Trophoblast cell (in vitro differentiated cells and primary cell): ENCODE results near the gene WDR45B.
A peak's percentile ranks its signal among the peaks of the same experiment; 100 is the strongest.

Source experiments
- DNase-seq, 2 donors: peaks; one replicate each; pipeline ENCODE4 v3.0.0-alpha.2; 2016
- H2AFZ ChIP-seq: 2 replicates; pipeline ENCODE4 v1.6.1; 2013; ENCODE audit warnings: low read length, moderate library complexity, mild to moderate bottlenecking; ENCODE audit not compliant: insufficient read depth, poor library complexity
- H2AK5ac ChIP-seq: 2 replicates; pipeline ENCODE4 v1.6.1; 2013; ENCODE audit warnings: mild to moderate bottlenecking, low read length
- H2BK120ac ChIP-seq: 2 replicates; pipeline ENCODE4 v1.6.1; 2013; ENCODE audit warnings: low read length, mild to moderate bottlenecking, moderate library complexity; ENCODE audit not compliant: insufficient read depth, poor library complexity
- H2BK12ac ChIP-seq: 2 replicates; pipeline ENCODE4 v1.6.1; 2013; ENCODE audit warnings: mild to moderate bottlenecking, low read length, moderate library complexity
- H2BK5ac ChIP-seq: 2 replicates; pipeline ENCODE4 v1.6.1; 2013; ENCODE audit warnings: low read length, low read depth, moderate library complexity, mild to moderate bottlenecking; ENCODE audit not compliant: poor library complexity
- H3K14ac ChIP-seq: 2 replicates; pipeline ENCODE4 v1.6.1; 2013; ENCODE audit warnings: mild to moderate bottlenecking, low read length
- H3K18ac ChIP-seq: 2 replicates; pipeline ENCODE4 v1.6.1; 2013; ENCODE audit warnings: mild to moderate bottlenecking, low read length
- H3K23ac ChIP-seq: 2 replicates; pipeline ENCODE4 v1.6.1; 2013; ENCODE audit warnings: low read length
- H3K27ac ChIP-seq: 2 replicates; pipeline ENCODE4 v1.5.1; 2013; ENCODE audit warnings: low read depth, mild to moderate bottlenecking, inconsistent platforms, low read length, moderate library complexity
- H3K27me3 ChIP-seq: 2 replicates; pipeline ENCODE4 v1.6.1; 2013; ENCODE audit warnings: inconsistent platforms, mild to moderate bottlenecking, low read length, moderate library complexity; ENCODE audit not compliant: insufficient read depth
- H3K36me3 ChIP-seq, 2 experiments: 1 replicate in 1 of 2; 2 replicates in 1 of 2; pipeline ENCODE4 v1.6.1; 2013; ENCODE audit warnings: low read length in 2 of 2, mild to moderate bottlenecking in 2 of 2, moderate library complexity in 1 of 2; ENCODE audit not compliant: insufficient read depth in 2 of 2, control insufficient read depth in 1 of 2
- H3K4ac ChIP-seq: 2 replicates; pipeline ENCODE4 v1.6.1; 2013; ENCODE audit warnings: low read depth, mild to moderate bottlenecking, low read length, moderate library complexity
- H3K4me1 ChIP-seq, 2 experiments: 1 replicate in 1 of 2; 2 replicates in 1 of 2; pipeline ENCODE4 v1.6.1; 2013; ENCODE audit warnings: low read length in 2 of 2, mild to moderate bottlenecking in 2 of 2, moderate library complexity in 1 of 2; ENCODE audit not compliant: insufficient read depth in 2 of 2, control insufficient read depth in 1 of 2
- H3K4me2 ChIP-seq: 2 replicates; pipeline ENCODE4 v1.6.1; 2013; ENCODE audit warnings: inconsistent platforms, mild to moderate bottlenecking, low read length, moderate library complexity
- H3K4me3 ChIP-seq: 2 replicates; pipeline ENCODE4 v1.5.1; 2013; ENCODE audit warnings: mild to moderate bottlenecking, low read depth, low read length, inconsistent platforms
- H3K79me1 ChIP-seq: one replicate; pipeline ENCODE4 v1.6.1; 2013; ENCODE audit warnings: low read length
- H3K79me2 ChIP-seq: 2 replicates; pipeline ENCODE4 v1.6.1; 2013; ENCODE audit warnings: low read length, mild to moderate bottlenecking; ENCODE audit not compliant: control insufficient read depth, insufficient read depth, poor library complexity
- H3K9ac ChIP-seq: 2 replicates; pipeline ENCODE4 v1.6.1; 2013; ENCODE audit warnings: mild to moderate bottlenecking, low read length
- H3K9me3 ChIP-seq: 2 replicates; pipeline ENCODE4 v1.6.1; 2013; ENCODE audit warnings: low read depth, mild to moderate bottlenecking, control low read depth, inconsistent platforms, low read length; ENCODE audit not compliant: insufficient read depth
- H4K12ac ChIP-seq: 2 replicates; pipeline ENCODE4 v1.6.1; 2013; ENCODE audit warnings: low read depth, mild to moderate bottlenecking, low read length, moderate library complexity
- H4K8ac ChIP-seq: 2 replicates; pipeline ENCODE4 v1.6.1; 2013; ENCODE audit warnings: low read depth, mild to moderate bottlenecking, low read length, moderate library complexity
- H4K91ac ChIP-seq: one replicate; pipeline ENCODE4 v1.6.1; 2013; ENCODE audit warnings: low read depth, mild to moderate bottlenecking, low read length, moderate library complexity
- WGBS: extraction: QIAGEN DNeasy Blood & Tissue Kit; methylation state at CpG from one replicate; pipeline ENCODE4 v1.1.7; 2013; ENCODE audit warnings: missing lambda C conversion rate; ENCODE audit not compliant: insufficient read length, insufficient coverage; ENCODE audit errors: extremely low coverage; 5-methylcytosine and 5-hydroxymethylcytosine counted together

Gene WDR45B

DNA sequence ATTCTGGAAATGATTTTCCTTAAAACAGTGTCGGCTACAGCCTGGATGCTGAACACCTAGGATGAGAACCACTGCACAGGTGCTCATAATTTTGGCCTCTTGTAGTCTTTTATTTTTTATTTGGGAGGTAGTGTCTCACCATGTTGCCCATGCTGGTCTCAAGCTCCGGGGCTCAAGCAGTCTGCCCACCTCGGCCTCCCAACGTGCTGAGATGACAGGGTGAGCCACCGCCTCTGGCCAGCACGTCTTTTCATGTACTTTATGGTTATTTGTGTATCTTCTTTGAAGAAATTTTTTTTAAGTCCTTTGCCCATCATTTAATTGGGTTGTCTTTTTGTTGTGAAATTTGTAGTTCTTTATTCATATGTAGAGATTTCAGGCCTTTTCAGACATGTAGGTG is 58.0 kb downstream of the WDR45B start:
- no peak overlapping the region for H3K23ac ChIP-seq
- H2BK120ac ChIP-seq: no peak overlapping the region
- H3K79me2 ChIP-seq: peaks cover 2% of the 10 kb centered on the region
- H3K27ac ChIP-seq: no peak overlapping the region
- no peak overlapping the region for H2BK5ac ChIP-seq
- H3K36me3 ChIP-seq: peaks cover 36 to 37% of the 10 kb centered on the region in 2 experiments
- H3K18ac ChIP-seq: no peak overlapping the region
- no peak overlapping the region for H2AFZ ChIP-seq
- peaks cover 19 to 36% of the 10 kb centered on the region in 2 experiments for H3K4me1 ChIP-seq
- H4K12ac ChIP-seq: no peak overlapping the region
- no peak overlapping the region for H2BK12ac ChIP-seq
- no peak overlapping the region for H4K91ac ChIP-seq
- no peak for DNase-seq
- no peak overlapping the region for H3K4me2 ChIP-seq
- H3K9ac ChIP-seq: no peak overlapping the region
- no CpG with 5 or more reads among the region's 6 CpGs for WGBS
- no peak overlapping the region for H3K4ac ChIP-seq
- H3K27me3 ChIP-seq: no peaks in the 10 kb centered on the region
- no peak overlapping the region for H2AK5ac ChIP-seq
- peaks cover 9% of the 10 kb centered on the region for H3K79me1 ChIP-seq
- H3K14ac ChIP-seq: no peak overlapping the region
- no peak overlapping the region for H4K8ac ChIP-seq
- no peak overlapping the region for H3K4me3 ChIP-seq
- H3K9me3 ChIP-seq: peaks cover 6% of the 10 kb centered on the region

GRCh38 chr17:82589851-82590180 is 58.4 kb downstream of the WDR45B start:
- Histone ChIP-seq H3K4me1 (peaks cover 19 to 34% of the 10 kb centered on the region in 2 experiments), H3K79me2 (peaks cover 2% of the 10 kb centered on the region), H2AFZ (no peak overlapping the region), H4K12ac (no peak overlapping the region), H2AK5ac (no peak overlapping the region), H3K27me3 (no peaks in the 10 kb centered on the region), H3K27ac (no peak overlapping the region), H3K36me3 (peaks cover 36 to 37% of the 10 kb centered on the region in 2 experiments), H4K91ac (no peak overlapping the region), H3K9me3 (peaks cover 6% of the 10 kb centered on the region), H3K4me3 (no peak overlapping the region), H3K18ac (no peak overlapping the region), H2BK12ac (no peak overlapping the region), H4K8ac (no peak overlapping the region), H2BK5ac (no peak overlapping the region), H3K23ac (no peak overlapping the region), H3K79me1 (peaks cover 9% of the 10 kb centered on the region), H3K9ac (no peak overlapping the region), H3K14ac (no peak overlapping the region), H3K4ac (no peak overlapping the region), H2BK120ac (no peak overlapping the region), H3K4me2 (no peak overlapping the region)
- WGBS: no CpG with 5 or more reads among the region's 6 CpGs
- no peak for DNase-seq

DNA sequence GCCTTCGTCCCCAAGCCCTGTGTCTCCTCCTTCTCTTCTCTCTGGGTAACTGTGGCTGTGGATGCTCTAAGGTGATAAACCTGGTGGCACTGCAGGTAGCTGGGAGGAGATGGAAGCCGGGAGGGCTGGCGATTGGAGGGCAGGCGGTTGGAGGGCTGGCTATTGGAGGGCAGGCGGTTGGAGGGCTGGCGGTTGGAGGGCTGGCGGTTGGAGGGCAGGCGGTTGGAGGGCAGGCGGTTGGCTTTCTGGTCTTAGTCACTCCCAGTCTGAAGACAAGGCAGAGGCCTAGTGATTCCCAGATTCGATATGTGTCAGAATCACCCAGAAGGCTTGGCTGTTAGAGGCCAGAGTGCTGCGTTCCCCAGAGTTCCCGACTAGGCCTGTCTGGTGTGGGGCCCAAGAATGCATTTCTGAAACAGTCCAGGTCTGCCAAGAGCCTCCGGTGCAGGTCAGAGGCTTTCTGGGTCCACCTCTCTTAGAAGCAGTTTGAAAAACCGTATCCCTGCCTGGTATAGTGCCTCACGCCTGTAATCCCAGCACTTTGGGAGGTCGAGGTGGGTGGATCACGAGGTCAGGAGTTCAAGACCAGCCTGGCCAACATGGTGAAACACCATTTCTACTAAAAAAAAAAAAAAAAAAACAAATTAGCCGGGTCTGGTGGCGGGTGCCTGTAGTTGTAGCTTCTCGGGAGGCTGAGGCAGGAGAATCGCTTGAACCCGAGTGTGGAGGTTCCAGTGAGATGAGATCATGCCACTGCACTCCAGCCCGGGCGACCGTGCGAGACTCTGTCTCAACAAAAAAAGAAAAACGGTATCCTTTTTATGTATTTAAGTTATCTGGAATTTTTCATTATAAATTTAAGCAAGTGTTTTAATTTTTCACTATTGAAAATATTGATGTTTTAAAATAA is 59.7 kb downstream of the WDR45B start:
- no peak overlapping the region for H3K14ac ChIP-seq
- no peak overlapping the region for H3K23ac ChIP-seq
- H2AFZ ChIP-seq: no peak overlapping the region
- peaks cover 2% of the 10 kb centered on the region for H3K79me2 ChIP-seq
- no CpG with 5 or more reads among the region's 27 CpGs for WGBS
- H3K9ac ChIP-seq: no peak overlapping the region
- H4K8ac ChIP-seq: no peak overlapping the region
- peak overlapping the region; percentile 11 for H2BK5ac ChIP-seq
- no peak overlapping the region for H3K18ac ChIP-seq
- no peak overlapping the region for H3K4me2 ChIP-seq
- H3K27me3 ChIP-seq: no peaks in the 10 kb centered on the region
- DNase-seq: no peak
- no peak overlapping the region for H2BK120ac ChIP-seq
- H3K4me3 ChIP-seq: no peak overlapping the region
- H2BK12ac ChIP-seq: no peak overlapping the region
- no peak overlapping the region for H2AK5ac ChIP-seq
- H3K4me1 ChIP-seq: peaks cover 13 to 26% of the 10 kb centered on the region in 2 experiments
- H3K27ac ChIP-seq: no peak overlapping the region
- no peak overlapping the region for H4K91ac ChIP-seq
- H3K9me3 ChIP-seq: peaks cover 6% of the 10 kb centered on the region
- H3K4ac ChIP-seq: no peak overlapping the region
- H4K12ac ChIP-seq: no peak overlapping the region
- H3K79me1 ChIP-seq: peaks cover 7% of the 10 kb centered on the region
- H3K36me3 ChIP-seq: peaks cover 39% of the 10 kb centered on the region in 2 experiments

- Histone ChIP-seq H4K8ac (no peak overlapping the region), H3K36me3 (peaks cover 44% of the 10 kb centered on the region in 2 experiments), H3K18ac (no peak overlapping the region), H3K9me3 (peaks cover 6% of the 10 kb centered on the region), H3K79me2 (no peaks in the 10 kb centered on the region), H2BK120ac (no peak overlapping the region), H2BK5ac (no peak overlapping the region), H3K27me3 (no peaks in the 10 kb centered on the region), H3K4ac (no peak overlapping the region), H3K27ac (no peak overlapping the region), H3K23ac (no peak overlapping the region), H4K12ac (no peak overlapping the region), H4K91ac (no peak overlapping the region), H3K14ac (no peak overlapping the region), H3K4me3 (no peak overlapping the region), H3K79me1 (peaks cover 1% of the 10 kb centered on the region), H3K9ac (no peak overlapping the region), H3K4me2 (no peak overlapping the region), H3K4me1 (peaks cover 7 to 18% of the 10 kb centered on the region in 2 experiments), H2BK12ac (no peak overlapping the region), H2AK5ac (no peak overlapping the region), H2AFZ (no peak overlapping the region)
- no CpG with 5 or more reads among the region's 47 CpGs for WGBS
- no peak for DNase-seq
These were observed 60.8 kb downstream of the WDR45B start for GRCh38 chr17:82587234-82588086.
